ENCODE data around the gene ABCD1.
"Not testable (repeated sequence)": the region's sequence is repeated elsewhere in the genome, so short reads cannot be mapped to it uniquely, and the experiment has no call there.

ABCD1 gene

GRCh38 chrX:153736071-153736820, 11.6 kb downstream of the ABCD1 start:
- DNase-seq = no peak

GRCh38 chrX:153736871-153737441, 12.3 kb downstream of the ABCD1 start:
- no peak for DNase-seq

GRCh38 chrX:153738056-153738605, 13.5 kb downstream of the ABCD1 start:
- DNase-seq = no peak

- no peak for DNase-seq
Observed at GRCh38 chrX:153739754-153740486, 15.3 kb downstream of the ABCD1 start.

- DNase-seq = no peak
Observed at GRCh38 chrX:153740631-153741222, 16.1 kb downstream of the ABCD1 start.

DNA sequence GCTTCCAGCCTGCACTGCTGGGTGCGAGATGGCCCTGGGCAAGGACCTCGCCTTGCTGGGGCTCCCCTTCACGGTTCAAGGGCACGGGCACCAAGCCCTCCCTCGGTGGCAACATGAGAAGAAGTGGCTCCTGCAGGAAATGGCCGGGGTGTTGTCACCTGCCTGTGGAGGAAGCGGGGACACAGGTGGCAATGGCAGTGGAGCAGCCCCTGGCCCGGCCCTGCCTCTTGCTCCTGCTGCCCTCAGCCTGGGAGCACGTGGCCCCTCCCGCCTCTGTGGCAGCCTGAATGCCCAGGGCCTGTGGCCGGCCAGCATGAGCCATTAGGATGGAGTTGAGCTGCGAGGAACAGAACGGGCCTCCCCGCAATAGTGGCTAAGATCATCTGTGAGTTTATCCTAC, 16.8 kb downstream of the ABCD1 start:
- DNase-seq = no peak

- not testable (repeated sequence) for DNase-seq
Observed at GRCh38 chrX:153742111-153742510, 17.5 kb downstream of the ABCD1 start.

- DNase-seq = not testable (repeated sequence)
Observed at GRCh38 chrX:153742796-153743467, 18.3 kb downstream of the ABCD1 start.

- DNase-seq = not testable (repeated sequence)
Observed at GRCh38 chrX:153743468-153744209, 19.0 kb downstream of the ABCD1 start.

DNA sequence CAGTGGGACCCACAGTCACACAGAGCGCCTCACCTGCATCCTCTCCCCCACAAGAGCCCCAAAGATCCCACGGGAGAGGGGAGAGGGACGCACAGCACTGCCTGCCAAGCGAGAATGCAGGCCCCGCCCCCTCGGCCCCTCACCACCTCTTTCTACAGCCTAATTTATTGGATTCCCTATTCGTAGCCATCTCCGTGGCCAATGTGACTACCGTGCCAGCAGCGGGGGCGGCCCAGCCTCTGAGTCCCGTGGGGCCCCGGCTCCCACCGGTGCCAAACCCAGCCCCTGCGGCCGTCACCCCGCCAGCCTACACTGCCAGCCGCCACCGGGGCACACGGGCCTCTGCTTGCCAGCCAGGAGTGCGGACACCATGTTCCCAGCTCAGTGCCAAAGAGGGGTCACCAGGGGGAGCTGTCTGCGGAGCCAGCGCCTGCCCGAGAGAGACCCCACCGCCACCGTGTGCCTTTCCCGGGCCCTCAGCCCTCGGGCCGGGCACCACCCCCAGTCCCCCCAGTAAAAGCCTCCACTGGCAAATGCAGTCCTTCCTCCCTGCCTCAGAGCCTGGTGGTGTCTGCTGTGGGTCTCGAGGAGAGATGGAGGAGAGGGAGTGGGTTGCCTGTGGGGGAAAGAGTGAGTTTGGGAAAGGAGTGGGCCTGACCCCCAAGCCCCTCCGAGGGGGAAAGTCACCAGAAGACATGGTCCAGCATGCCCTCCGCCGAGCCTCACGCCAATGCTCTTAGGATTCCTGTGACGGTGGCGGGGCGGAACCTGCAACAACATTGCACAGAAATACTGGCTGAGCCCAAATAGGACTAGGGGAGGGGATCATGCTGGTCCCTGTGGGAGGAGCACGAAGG, 19.8 kb downstream of the ABCD1 start:
- no peak for DNase-seq

DNA sequence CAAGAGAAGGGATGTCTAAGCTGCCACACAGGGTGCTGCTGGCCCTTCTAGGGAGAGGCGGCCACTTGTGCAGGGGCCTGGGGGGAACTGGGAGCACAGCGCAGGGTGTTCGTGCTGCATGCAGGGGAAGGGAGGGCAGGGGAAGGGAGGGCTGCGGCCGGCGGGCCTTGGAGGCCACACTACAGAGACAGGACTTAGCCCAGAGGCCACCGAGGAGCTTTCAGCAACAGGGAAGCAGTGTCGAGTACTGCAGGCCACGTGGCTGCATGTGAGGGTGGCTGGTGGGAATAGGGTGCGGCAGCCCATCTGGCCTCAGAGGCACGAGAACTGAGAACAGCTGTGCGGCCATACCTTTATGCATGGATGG, 20.4 kb downstream of the ABCD1 start:
- not testable (repeated sequence) for DNase-seq

DNA sequence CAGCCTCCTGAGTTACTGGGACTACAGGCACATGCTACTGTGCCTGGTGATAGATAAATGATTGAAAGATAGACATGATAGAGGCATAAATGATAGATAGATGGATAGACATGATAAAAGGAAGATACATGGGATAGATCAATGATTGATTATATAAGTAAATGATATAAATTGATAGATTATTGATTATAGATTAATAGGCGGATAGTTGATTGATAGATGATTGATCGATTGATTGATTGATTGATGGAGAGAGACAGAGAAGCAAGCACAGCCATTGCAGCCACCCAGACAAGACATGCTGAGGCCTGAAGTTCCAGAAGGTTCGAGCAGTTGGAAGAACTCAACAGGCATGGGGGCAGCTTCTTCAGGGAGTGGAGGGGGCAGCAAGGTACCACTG, 21.7 kb downstream of the ABCD1 start:
- no peak for DNase-seq

GRCh38 chrX:153746991-153747390, 22.3 kb downstream of the ABCD1 start:
- DNase-seq = not testable (repeated sequence)

- DNase-seq = not testable (repeated sequence)
Observed at GRCh38 chrX:153749017-153749416, 24.4 kb downstream of the ABCD1 start.

DNA sequence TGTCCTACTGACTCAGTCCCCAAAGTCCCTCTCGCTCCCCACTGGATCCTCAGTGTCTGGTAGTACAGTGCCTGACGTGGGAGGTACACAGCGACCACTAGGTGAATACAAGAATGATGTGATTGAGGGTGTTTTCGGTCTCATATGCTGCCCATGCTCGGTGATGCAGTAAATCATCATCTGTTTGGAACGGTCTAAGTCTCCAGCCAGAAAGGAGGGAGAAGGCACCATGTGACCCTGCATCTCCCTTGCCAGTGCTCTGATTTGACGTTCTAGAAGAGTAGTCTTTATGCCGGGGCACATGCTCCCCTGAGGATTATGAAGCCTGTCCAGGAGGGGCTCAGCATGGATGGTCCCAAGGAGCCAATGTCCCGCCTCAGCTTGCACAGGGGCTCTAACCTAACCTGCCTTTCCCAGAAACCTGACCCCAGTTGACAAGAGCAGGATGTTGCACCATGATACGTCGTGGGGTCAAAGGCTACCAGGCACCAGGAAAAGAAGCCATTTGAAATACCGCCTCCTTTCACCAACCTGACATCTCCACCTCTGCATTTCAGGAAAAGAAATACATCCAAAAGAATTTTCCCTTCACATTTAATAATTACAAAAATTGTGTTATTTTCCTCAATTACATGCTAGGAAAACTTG, 25.6 kb downstream of the ABCD1 start:
- DNase-seq = no peak

DNA sequence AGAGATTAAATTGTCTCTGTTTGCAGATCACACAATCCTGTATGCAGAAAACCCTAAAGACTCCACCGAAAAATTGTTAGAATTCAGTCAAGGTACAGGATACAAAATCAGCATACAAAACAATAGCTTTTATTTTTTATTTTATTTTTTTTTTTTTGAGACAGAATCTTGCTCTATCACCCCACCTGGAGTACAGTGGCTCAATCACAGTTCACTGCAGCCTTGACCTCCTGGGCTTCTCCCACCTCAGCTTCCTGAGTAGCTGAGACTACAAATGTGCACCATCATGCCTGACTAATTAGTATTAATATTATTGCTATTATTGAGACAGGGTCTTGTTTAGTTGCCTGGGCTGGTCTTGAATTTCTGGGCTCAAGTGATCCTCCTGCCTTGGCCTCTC, 30.5 kb downstream of the ABCD1 start:
- no peak for DNase-seq

DNA sequence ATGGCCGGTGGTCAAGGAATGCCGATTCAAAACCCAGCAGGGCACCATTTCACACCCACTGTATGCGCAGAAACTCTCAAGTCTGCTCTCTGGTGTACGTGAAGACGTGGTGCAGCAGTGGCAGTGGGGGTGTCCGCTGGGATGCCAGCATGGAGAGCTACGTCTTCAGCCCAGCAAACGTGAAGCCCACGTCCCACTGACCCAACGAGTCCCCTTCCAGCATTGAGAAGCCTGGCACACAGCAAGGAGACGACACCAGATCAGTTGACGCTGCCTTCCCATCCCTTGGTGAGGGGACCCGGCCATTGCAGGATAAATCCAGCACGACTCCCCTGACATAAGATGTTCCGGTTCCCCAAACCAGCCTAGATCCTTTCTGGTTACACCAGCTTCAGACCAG, 37.2 kb downstream of the ABCD1 start:
- DNase-seq = no peak

GRCh38 chrX:153762626-153763173, 38.0 kb downstream of the ABCD1 start:
- DNase-seq = no peak

GRCh38 chrX:153763298-153763932, 38.8 kb downstream of the ABCD1 start:
- DNase-seq = no peak
